GM21717 (cell line): ENCODE measurements around the gene PARM1.

Experiments
- ATAC-seq: cut with Tn5 transposase; IDR thresholded peaks from one replicate; pipeline ENCODE4 v1.9.1; 2021; ENCODE audit warnings: mild to moderate bottlenecking, moderate library complexity; ENCODE audit not compliant: unreplicated experiment

The PARM1 gene

GRCh38 chr4:75028196-75028854, 95.4 kb downstream of the PARM1 start:
- ATAC-seq, result no peak

GRCh38 chr4:75030028-75030427, 97.1 kb downstream of the PARM1 start:
- no peak for ATAC-seq

- no peak for ATAC-seq
Observed at GRCh38 chr4:75030649-75031235, 97.8 kb downstream of the PARM1 start.

- no peak for ATAC-seq
Observed at GRCh38 chr4:75031775-75032174, 98.9 kb downstream of the PARM1 start.

- no peak for ATAC-seq
Observed at GRCh38 chr4:75034523-75034922, 101.6 kb downstream of the PARM1 start.

GRCh38 chr4:75035321-75035720, 102.4 kb downstream of the PARM1 start:
- no peak for ATAC-seq

GRCh38 chr4:75036046-75036830, 103.3 kb downstream of the PARM1 start:
- ATAC-seq, result no peak

GRCh38 chr4:75037252-75037651, 104.3 kb downstream of the PARM1 start:
- ATAC-seq, result no peak

- ATAC-seq, result no peak
Observed at GRCh38 chr4:75038376-75038775, 105.5 kb downstream of the PARM1 start.

- no peak for ATAC-seq
Observed at GRCh38 chr4:75040703-75041102, 107.8 kb downstream of the PARM1 start.

- ATAC-seq, result no peak
Observed at GRCh38 chr4:75042601-75043208, 109.8 kb downstream of the PARM1 start.

GRCh38 chr4:75046226-75046625, 113.3 kb downstream of the PARM1 start:
- ATAC-seq, result no peak

- ATAC-seq, result no peak
Observed at GRCh38 chr4:75046641-75047040, 113.7 kb downstream of the PARM1 start.

- ATAC-seq, result no peak
Observed at GRCh38 chr4:75048208-75048879, 115.4 kb downstream of the PARM1 start.

GRCh38 chr4:75051431-75051830, 118.5 kb downstream of the PARM1 start:
- ATAC-seq, result no peak

- ATAC-seq, result no peak
Observed at GRCh38 chr4:75053352-75053751, 120.4 kb downstream of the PARM1 start.

- ATAC-seq, result no peak
Observed at GRCh38 chr4:75054078-75054477, 121.2 kb downstream of the PARM1 start.

- ATAC-seq, result no peak
Observed at GRCh38 chr4:75056277-75056676, 123.4 kb downstream of the PARM1 start.

- no peak for ATAC-seq
Observed at GRCh38 chr4:75057369-75057768, 124.5 kb downstream of the PARM1 start.

GRCh38 chr4:75058486-75058885, 125.6 kb downstream of the PARM1 start:
- no peak for ATAC-seq

- ATAC-seq, result no peak
Observed at GRCh38 chr4:75063433-75063832, 130.5 kb downstream of the PARM1 start.
